NK-92 (cell line): ENCODE measurements around the gene SERAC1.

Source experiments
- DNase-seq: peaks from one replicate; lab custom pipeline; 2025; ENCODE audit not compliant: unreplicated experiment; lab: John Stamatoyannopoulos, UW

SERAC1 gene

GRCh38 chr6:158060455-158061360 lies 107.4 kb downstream of the SERAC1 start:
- DNase-seq = no peak
